ENCODE results near the gene NEK7. TPM values are rescaled to one million over a fixed set of nuclear protein-coding genes. Genes with fewer than 3 reads are reported as not detected.

Gene NEK7
- total and polyA plus RNA-seq, 9 of the 15 experiments (the other 6 are each of a cell fraction or from before 2014, with no cell fraction given) = 8.5 to 37.3 (median 27.7) TPM

GRCh38 chr1:198234520-198235251, 77.9 kb downstream of the NEK7 start:
- Histone ChIP-seq H3K9me3 (replicated peaks; ENCODE audit: control insufficient read depth, insufficient read depth, low read depth, low read length) (no peaks in the 10 kb centered on the region), H2AFZ (ENCODE audit: low read depth, low read length) (no peak overlapping the region), H3K36me3 (ENCODE audit: control insufficient read depth, insufficient read depth, low read length) (peaks cover 3% of the 10 kb centered on the region; the same call in 1 of the 3 replicates), H3K4me3 (no peak overlapping the region), H3K9ac (ENCODE audit: insufficient read depth in 1 of 2, low read depth in 2 of 2, low read length in 2 of 2) (no peak overlapping the region), H3K79me2 (ENCODE audit: control insufficient read depth, insufficient read depth, low read length) (no peaks in the 10 kb centered on the region), H3K4me1 (replicated peaks in 1 of 2; ENCODE audit: control insufficient read depth in 2 of 2, insufficient read depth in 2 of 2, low read length in 2 of 2) (no peaks in the 10 kb centered on the region), H3K27ac (ENCODE audit: extremely low read depth, low read depth, low read length) (no peak overlapping the region), H3K4me2 (ENCODE audit: insufficient read depth, low read length) (no peak overlapping the region), H3K9me1 (ENCODE audit: control insufficient read depth, insufficient read depth, low read length) (no peaks in the 10 kb centered on the region), H4K20me1 (replicated peaks; ENCODE audit: control insufficient read depth, insufficient read depth, low read length) (no peaks in the 10 kb centered on the region), H3K27me3 (ENCODE audit: control insufficient read depth in 2 of 2, insufficient read depth in 2 of 2, low read length in 2 of 2) (no peaks in the 10 kb centered on the region)
- BruUV-seq (replicated peaks) = no TSS peak
- FAIRE-seq = no peak
- WGBS (ENCODE audit: insufficient coverage, low coverage, missing lambda C conversion rate) = 30% methylated on average over 5 of the region's 5 CpGs
- ATAC-seq = peak; percentile 34; the same call in 2 of the 3 replicates
- DNase-seq (ENCODE audit: extremely low read depth in 1 of 4, low spot score in 3 of 4) = no peak
- POLR2A ChIA-PET = no interaction called here
- in situ Hi-C loops (cut with MboI) (no loop called here), intact Hi-C loops (cut with micrococcal nuclease) (no loop called here)
- CTCF ChIA-PET (ENCODE audit: low intra/inter-chr PET ratio) = no interaction called here
- TF ChIP-seq JUND (IDR thresholded peaks at IDR 0.05; ENCODE audit: borderline replicate concordance, low read depth, low read length) = no peak
- TF ChIP-seq JUND (tag; IDR thresholded peaks at IDR 0.05; ENCODE audit: borderline replicate concordance, low read depth, low read length) = no peak
- no peak for TF ChIP-seq ZNF3 (CRISPR knock-in tag; IDR thresholded peaks at IDR 0.05)
- TF ChIP-seq CREM (IDR thresholded peaks at IDR 0.05; ENCODE audit: low read depth) = no peak
- TF ChIP-seq, protein P1, sequence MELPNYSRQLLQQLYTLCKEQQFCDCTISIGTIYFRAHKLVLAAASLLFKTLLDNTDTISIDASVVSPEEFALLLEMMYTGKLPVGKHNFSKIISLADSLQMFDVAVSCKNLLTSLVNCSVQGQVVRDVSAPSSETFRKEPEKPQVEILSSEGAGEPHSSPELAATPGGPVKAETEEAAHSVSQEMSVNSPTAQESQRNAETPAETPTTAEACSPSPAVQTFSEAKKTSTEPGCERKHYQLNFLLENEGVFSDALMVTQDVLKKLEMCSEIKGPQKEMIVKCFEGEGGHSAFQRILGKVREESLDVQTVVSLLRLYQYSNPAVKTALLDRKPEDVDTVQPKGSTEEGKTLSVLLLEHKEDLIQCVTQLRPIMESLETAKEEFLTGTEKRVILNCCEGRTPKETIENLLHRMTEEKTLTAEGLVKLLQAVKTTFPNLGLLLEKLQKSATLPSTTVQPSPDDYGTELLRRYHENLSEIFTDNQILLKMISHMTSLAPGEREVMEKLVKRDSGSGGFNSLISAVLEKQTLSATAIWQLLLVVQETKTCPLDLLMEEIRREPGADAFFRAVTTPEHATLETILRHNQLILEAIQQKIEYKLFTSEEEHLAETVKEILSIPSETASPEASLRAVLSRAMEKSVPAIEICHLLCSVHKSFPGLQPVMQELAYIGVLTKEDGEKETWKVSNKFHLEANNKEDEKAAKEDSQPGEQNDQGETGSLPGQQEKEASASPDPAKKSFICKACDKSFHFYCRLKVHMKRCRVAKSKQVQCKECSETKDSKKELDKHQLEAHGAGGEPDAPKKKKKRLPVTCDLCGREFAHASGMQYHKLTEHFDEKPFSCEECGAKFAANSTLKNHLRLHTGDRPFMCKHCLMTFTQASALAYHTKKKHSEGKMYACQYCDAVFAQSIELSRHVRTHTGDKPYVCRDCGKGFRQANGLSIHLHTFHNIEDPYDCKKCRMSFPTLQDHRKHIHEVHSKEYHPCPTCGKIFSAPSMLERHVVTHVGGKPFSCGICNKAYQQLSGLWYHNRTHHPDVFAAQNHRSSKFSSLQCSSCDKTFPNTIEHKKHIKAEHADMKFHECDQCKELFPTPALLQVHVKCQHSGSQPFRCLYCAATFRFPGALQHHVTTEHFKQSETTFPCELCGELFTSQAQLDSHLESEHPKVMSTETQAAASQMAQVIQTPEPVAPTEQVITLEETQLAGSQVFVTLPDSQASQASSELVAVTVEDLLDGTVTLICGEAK (IDR thresholded peaks at IDR 0.05) = no peak
- TF ChIP-seq, protein P1 (CRISPR knock-in tag; IDR thresholded peaks at IDR 0.05) = no peak
- TF ChIP-seq ZNF695 (CRISPR knock-in tag; IDR thresholded peaks at IDR 0.05) = no peak
- no peak for TF ChIP-seq SAFB (IDR thresholded peaks at IDR 0.05; ENCODE audit: borderline replicate concordance, low read depth, low read length)
- TF ChIP-seq TGIF2 (CRISPR knock-in tag; IDR thresholded peaks at IDR 0.05) = no peak
- no peak for TF ChIP-seq ZNF780A (CRISPR knock-in tag; IDR thresholded peaks at IDR 0.05)
- no peak for TF ChIP-seq NR2F6 (CRISPR knock-in tag; IDR thresholded peaks at IDR 0.05)
- TF ChIP-seq TRIM25 (IDR thresholded peaks at IDR 0.05; ENCODE audit: borderline replicate concordance) = no peak
